Measurements from ENCODE around the gene TENM4. TPM values are rescaled to one million over a fixed set of nuclear protein-coding genes. Genes with fewer than 3 reads are reported as not detected.

The TENM4 gene
- polyA plus RNA-seq, 1 experiment, result 0.39 TPM

GRCh38 chr11:78801161-78801884 is 639.5 kb downstream of the TENM4 start:
- TF ChIP-seq CTCF (IDR thresholded peaks at IDR 0.05; ENCODE audit: insufficient read depth, low read depth, low read length), result no peak
- H3K27me3 ChIP-seq (ENCODE audit: control insufficient read depth, insufficient read depth, low read length), result no peaks in the 10 kb centered on the region
- H3K36me3 ChIP-seq (ENCODE audit: control insufficient read depth, insufficient read depth, low read length), result no peaks in the 10 kb centered on the region
- CTCF ChIA-PET, result interaction anchor here (0.8 to 8.1 kb wide), 3 partner anchors 155 to 299 kb away, joined by 3 to 41 read pairs (median 10); no protein-coding TSS in a partner anchor
- POLR2A ChIA-PET, result interaction anchor here (0.5 to 0.7 kb wide), 3 partner anchors 9 to 83 kb away, joined by 3 to 6 read pairs (median 4); no protein-coding TSS in a partner anchor
- no peak overlapping the region for H3K4me3 ChIP-seq (ENCODE audit: low read depth, low read length)
- DNase-seq (ENCODE audit: low read depth), result peak; percentile 95

GRCh38 chr11:78800756-78801155 is 640.1 kb downstream of the TENM4 start:
- H3K36me3 ChIP-seq (ENCODE audit: control insufficient read depth, insufficient read depth, low read length), result no peaks in the 10 kb centered on the region
- TF ChIP-seq CTCF (IDR thresholded peaks at IDR 0.05; ENCODE audit: insufficient read depth, low read depth, low read length), result no peak
- ChIA-PET CTCF (interaction anchor here (0.8 to 8.1 kb wide), 6 partner anchors 13 to 299 kb away, joined by 3 to 41 read pairs (median 4); no protein-coding TSS in a partner anchor), POLR2A (interaction anchor here (0.5 to 0.6 kb wide), 2 partner anchors 9 to 83 kb away, joined by 4 to 6 read pairs; no protein-coding TSS in a partner anchor)
- H3K27me3 ChIP-seq (ENCODE audit: control insufficient read depth, insufficient read depth, low read length), result no peaks in the 10 kb centered on the region
- no peak for DNase-seq (ENCODE audit: low read depth)
- H3K4me3 ChIP-seq (ENCODE audit: low read depth, low read length), result no peak overlapping the region

- Histone ChIP-seq H3K36me3 (ENCODE audit: control insufficient read depth, insufficient read depth, low read length) (no peaks in the 10 kb centered on the region), H3K27me3 (ENCODE audit: control insufficient read depth, insufficient read depth, low read length) (no peaks in the 10 kb centered on the region), H3K4me3 (ENCODE audit: low read depth, low read length) (no peak overlapping the region)
- ChIA-PET CTCF (interaction anchor here (0.9 to 8.1 kb wide), 11 partner anchors 9 to 619 kb away, joined by 3 to 41 read pairs (median 4); no protein-coding TSS in a partner anchor), POLR2A (no interaction called here)
- DNase-seq (ENCODE audit: low read depth), result no peak
- no peak for TF ChIP-seq CTCF (IDR thresholded peaks at IDR 0.05; ENCODE audit: insufficient read depth, low read depth, low read length)
These were observed 640.6 kb downstream of the TENM4 start for GRCh38 chr11:78800096-78800690.

- DNase-seq (ENCODE audit: low read depth), result no peak
- TF ChIP-seq CTCF (IDR thresholded peaks at IDR 0.05; ENCODE audit: insufficient read depth, low read depth, low read length), result peak; percentile 88
- POLR2A ChIA-PET, result no interaction called here
- Histone ChIP-seq H3K4me3 (ENCODE audit: low read depth, low read length) (no peak overlapping the region), H3K36me3 (ENCODE audit: control insufficient read depth, insufficient read depth, low read length) (no peaks in the 10 kb centered on the region), H3K27me3 (ENCODE audit: control insufficient read depth, insufficient read depth, low read length) (no peaks in the 10 kb centered on the region)
- CTCF ChIA-PET, result interaction anchor here (0.5 to 8.1 kb wide), 33 partner anchors 10 to 302 kb away, joined by 3 to 41 read pairs (median 4); no protein-coding TSS in a partner anchor
These were observed 642.2 kb downstream of the TENM4 start for GRCh38 chr11:78798663-78799062.

- H3K4me3 ChIP-seq (ENCODE audit: low read depth, low read length), result no peak overlapping the region
- ChIA-PET POLR2A (no interaction called here), CTCF (interaction anchor here (0.9 to 8.1 kb wide), 25 partner anchors 9 to 303 kb away, joined by 3 to 41 read pairs (median 4); no protein-coding TSS in a partner anchor)
- H3K27me3 ChIP-seq (ENCODE audit: control insufficient read depth, insufficient read depth, low read length), result no peaks in the 10 kb centered on the region
- no peak for DNase-seq (ENCODE audit: low read depth)
- TF ChIP-seq CTCF (IDR thresholded peaks at IDR 0.05; ENCODE audit: insufficient read depth, low read depth, low read length), result no peak
- H3K36me3 ChIP-seq (ENCODE audit: control insufficient read depth, insufficient read depth, low read length), result no peaks in the 10 kb centered on the region
These were observed 643.3 kb downstream of the TENM4 start for GRCh38 chr11:78797559-78797958.

Measured in BJ (cell line).